HG03175 (cell line): ENCODE data around the gene MYRF.

Experiments used
- ATAC-seq: cut with Tn5 transposase; IDR thresholded peaks from one replicate; pipeline ENCODE4 v1.9.1; 2021; ENCODE audit warnings: mild to moderate bottlenecking, moderate library complexity; ENCODE audit not compliant: unreplicated experiment

Gene MYRF

DNA sequence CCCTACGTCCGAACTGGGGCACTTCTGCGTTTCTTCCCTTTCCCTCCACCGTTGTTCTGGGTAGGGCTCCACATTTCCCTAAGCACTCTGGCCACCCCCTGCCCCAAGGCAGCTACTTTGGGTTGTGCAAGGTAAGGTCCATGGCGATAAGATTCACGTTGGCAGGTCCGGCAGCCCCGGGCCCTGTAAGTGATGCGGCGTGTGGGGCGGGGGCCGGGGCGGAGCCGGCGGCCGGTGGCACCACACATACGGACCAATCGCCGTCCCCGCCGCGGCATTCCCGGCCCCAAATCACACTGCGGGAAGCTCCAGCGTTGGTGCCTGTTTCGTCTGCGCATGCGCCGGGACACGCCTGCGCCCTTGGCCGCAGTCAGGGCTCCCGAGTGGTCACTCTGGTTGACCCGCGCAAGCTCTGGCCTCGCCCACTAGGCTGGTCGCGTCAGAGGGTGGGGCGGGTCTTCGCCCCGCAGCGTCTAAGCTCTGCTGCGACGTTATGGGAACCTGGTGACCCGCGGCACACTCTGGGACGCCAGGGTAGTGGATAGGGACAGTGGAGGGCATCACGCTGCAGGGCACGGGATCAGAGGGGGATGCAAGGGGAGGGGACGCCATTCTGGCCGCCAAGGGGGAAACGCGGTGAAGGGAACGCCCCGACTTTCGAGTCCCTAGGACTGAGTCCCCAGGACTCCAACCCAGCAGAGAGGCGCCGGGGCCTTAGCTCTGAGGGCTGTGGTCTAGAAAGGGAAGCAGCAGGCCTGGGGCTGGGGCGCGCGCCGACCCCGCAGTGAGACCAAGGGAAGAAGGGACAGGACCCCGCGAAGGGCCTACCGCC, 62.7 kb downstream of the MYRF start:
- peak; percentile 47 for ATAC-seq

DNA sequence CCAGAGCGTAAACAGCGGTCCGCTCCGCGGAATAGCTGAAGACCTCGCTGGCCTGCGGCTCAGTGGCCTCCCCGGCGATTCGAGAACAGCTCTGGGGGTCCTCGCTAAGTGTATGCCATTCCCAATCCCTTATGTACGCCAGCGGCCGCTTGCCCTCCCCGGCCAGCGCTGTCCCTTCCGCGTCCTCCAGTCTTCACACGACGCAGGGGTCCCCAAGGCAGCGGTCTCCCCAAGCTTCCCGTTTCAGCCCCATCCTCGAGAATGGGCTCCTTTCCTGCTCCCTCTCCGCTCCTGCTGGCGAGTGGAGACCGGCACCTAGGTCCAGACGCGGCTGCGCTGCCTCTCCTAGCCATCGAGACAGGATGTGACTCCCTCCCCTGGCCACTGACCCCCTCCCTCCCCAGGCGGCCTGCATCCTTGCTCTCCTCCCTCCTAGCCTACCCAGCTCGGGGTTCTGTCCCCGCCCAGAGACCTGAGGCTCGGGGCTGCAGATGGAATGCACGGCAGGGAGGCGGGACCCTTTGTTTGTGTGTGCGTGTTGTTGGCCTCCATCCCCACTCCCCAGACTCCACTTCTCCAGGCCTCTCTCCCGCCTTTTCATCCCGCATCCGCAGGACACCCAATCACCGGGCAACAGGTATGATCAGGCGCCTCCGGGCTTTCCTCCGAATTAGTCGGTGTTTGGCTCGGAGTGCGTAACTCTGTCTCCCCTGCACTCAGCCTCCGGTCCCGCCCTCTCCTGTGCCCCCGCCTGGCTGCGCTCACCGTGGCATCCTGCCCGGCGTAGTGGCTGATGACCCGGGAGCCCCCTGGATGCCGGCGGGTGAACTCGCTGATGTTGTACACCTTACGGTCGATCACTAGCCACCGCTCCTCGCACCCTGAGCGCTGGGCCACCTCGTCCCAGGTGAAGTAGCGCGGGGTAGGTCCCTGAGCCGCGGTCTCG, 63.6 kb downstream of the MYRF start:
- peak; percentile 36 for ATAC-seq

DNA sequence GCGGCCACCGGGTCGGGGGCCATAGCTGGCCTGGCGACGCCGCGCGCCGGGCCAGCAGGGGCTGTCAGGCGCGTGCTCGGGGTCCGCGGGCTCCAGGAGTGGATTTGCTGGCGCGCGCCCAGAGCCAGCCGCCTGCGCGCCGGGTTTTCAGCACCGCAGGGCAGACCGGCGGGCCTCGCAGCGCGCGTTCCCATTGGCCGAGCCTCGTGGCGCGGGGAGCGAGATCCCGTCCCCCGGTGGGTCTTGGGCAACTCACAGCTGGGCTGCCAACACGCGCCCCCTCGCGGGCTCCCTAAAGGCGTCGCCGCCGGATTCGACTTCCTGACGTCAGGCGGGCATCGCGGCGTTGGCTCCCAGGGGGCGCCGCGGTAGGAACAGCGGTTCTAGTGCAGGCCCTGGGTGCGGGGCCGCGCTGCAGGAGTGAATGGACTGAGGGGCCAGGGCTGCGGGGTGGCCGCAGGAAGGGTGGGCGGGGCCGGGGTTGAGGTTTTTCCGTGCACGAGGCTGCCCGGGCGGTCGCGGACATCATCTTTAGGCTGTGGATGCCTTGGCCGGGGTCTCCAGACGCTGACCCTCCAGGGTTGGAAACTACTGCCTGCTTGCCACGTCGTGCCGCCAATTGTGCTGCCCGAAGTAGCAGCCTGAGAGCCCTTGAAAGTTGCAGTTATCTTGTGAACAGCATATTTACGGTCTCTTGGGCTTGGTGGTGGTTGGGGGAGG, 64.5 kb downstream of the MYRF start, which contains the start of gene FADS1:
TSS of gene FADS1 (minus strand) at position 268 of the 720 bp plus-strand sequence. CDS start at position 194, 74 bp downstream.
- ATAC-seq: peak; percentile 52

DNA sequence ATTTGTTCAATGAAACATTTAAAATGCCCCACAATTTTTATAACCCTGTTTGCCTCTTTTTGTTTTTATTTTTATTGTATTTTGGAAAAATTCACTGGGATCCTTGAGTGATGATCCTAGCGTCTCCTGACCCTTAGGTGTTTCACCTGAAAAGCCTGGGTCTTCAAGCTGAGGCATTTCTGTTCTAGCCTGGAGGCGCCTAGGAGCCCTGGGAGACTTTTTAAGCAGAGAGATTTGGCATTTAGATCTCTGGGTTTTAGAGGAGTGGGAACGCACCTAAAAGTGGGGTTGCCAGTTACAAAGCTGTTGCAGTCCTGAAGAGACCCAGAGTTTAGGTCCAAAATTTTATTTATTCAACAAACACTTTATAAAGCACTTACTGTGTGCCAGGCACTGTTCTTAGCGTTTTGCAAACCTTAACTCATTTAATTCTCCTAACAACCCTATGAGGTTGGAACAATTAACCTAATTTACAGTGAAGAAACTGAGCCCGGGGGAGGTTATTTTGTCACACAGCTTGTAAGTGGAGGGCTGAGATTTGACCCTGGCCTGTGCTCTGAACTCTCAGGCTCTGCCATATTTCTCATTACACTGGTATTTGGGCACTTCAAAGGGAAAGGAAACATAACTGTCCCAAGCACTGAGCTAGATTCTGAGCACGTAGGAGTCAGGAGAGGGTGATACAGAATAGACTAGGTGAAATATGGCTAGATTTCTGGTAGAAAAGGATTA, 65.2 kb downstream of the MYRF start:
- no peak for ATAC-seq

DNA sequence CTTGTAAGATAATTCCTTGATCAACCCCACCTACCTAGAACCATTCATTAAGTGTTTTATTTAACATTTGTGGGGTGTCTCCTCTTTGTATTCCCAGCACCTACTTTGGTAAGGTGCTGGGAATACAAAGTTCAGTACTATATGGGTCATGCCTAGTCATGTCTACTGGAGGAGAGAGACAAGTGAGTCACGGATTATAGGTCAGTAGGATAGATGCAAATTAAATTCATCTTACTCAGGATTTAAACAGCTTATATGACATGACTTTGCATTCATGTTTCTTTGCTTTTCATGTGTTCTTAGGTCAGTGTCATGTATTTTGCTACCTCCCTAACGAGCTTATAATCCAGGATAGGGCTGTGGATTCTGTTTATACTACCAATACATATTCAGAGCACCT, 67.7 kb downstream of the MYRF start:
- ATAC-seq: no peak

DNA sequence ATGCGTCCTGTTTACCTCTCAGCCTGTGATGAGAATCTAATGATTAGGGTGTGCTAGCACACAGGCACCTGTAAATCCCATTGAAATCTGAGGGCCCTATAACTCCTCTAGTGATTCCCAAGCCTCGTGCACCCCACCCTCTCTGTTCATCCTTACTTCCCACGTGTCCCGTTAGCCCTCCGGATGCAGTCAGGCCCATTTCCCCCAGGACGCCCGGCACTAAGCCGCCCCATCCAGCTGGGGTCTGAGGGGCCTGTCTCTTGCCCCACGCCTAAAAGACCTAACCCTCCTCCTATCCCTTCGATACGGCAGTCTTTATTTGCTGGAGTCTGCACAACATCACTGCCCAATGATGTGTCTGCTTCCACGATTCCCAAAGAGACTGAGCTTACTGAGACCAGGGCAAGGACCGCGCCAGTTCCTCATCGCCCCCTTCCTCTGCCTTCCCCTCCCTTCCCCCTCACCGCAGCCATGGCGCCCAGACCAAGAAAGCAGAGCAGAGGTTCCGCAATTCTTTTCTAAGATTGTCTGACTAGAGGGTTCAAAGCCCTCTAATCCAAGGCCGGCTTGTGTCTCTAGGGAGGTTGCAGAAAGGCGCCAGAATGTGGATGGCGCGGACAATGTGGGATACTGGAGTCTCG, 74.6 kb downstream of the MYRF start:
- ATAC-seq: peak; percentile 6

DNA sequence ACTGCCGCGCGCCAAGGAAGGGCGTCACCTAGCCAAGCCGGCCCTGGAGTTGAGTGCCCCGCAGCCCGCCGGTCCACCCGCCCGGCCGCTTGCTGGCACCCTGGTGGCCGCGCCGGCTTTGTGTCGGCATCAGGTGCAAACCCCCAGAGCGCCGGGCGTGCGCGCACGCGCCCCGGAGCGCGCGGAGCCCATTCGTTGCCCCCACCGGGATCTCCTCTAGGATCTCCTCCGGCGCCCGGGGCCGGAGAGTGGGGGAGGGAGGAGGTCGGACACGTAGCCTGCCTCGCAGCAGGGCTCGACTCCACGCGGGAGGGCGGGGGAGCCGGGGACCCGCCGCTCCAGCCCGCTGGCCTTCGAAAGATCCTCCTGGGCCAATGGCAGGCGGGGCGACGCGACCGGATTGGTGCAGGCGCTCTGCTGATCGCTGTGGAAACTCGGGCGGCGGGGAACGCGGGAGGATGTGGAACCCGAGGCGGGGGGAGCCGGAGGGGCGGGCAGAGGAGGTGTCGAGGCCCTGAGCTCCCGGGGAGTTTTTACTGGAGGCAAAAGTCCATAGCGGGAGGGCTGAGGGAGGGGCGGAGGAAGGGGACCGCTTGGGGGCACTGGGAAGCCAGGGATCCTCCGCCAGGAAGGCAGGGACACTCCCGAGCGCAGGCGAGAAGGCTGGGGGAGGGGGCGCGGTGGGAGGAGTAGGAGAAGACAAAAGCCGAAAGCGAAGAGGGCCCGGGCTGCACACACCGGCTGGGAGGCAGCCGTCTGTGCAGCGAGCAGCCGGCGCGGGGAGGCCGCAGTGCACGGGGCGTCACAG, 75.3 kb downstream of the MYRF start, which contains the start of gene FADS2:
TSS of gene FADS2 (plus strand) at position 730 of the 808 bp plus-strand sequence. CDS start 91 bp downstream, outside the sequence.
- peak; percentile 75 for ATAC-seq

DNA sequence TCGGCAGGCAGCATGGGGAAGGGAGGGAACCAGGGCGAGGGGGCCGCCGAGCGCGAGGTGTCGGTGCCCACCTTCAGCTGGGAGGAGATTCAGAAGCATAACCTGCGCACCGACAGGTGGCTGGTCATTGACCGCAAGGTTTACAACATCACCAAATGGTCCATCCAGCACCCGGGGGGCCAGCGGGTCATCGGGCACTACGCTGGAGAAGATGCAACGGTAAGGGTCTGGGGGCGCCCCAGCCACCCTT, 75.9 kb downstream of the MYRF start:
- ATAC-seq: peak; percentile 8

DNA sequence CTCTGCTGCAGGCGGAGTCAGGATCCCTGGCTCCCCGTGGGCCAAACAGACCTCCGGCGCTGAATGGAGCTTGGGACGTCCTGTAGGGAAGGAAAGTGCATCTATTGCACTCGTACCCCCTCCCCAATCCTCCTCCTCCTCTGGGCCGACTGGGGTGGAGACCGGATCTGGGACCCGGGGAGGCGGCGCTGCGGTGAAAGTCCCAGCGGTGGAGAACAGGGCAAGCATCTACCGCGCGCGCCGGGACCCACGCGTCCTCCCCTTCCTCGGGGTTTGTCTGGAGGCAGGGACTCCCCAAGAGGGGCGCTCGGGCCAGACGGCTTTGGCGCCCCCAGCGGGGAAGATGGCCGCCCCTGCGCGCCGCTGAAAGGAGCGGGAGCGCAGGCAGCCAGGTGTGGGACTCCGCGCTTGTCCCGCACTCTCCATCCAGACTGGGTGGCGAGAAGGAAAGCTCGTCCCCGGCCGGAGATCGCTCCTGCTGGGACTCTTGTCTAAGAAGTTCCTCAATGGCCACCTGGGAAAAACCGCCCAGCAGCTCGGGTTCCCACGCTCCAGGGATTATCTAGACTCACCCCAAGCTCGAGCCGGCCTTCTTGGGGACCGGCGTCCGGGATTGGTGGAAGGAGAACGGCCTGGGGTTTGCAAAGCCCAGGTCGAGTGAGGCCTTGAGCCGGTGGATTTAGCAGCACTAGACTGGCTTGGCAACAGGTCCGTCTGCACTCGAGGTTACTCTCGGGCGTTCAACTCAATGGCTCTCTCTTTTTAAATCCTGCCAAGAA, 76.4 kb downstream of the MYRF start:
- peak; percentile 32 for ATAC-seq

DNA sequence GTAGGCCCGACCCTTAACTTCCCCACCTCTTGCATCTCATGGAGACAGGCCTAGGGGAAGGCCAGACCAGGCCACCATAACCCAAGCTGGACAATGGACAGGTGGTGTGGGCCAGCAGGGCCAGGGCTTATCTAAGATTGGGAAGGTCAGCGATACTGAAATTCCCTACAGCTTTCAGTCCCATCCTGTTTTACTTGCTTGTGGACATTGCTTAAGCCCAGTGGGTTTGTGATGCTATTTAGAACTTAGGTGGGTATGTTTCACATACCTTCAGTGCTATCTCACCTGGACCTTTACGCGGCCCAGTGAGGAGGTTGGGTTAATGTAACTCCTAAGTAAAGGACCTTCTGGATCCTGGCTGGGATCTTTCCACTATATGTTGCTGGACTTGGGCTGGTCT, 77.4 kb downstream of the MYRF start:
- no peak for ATAC-seq

DNA sequence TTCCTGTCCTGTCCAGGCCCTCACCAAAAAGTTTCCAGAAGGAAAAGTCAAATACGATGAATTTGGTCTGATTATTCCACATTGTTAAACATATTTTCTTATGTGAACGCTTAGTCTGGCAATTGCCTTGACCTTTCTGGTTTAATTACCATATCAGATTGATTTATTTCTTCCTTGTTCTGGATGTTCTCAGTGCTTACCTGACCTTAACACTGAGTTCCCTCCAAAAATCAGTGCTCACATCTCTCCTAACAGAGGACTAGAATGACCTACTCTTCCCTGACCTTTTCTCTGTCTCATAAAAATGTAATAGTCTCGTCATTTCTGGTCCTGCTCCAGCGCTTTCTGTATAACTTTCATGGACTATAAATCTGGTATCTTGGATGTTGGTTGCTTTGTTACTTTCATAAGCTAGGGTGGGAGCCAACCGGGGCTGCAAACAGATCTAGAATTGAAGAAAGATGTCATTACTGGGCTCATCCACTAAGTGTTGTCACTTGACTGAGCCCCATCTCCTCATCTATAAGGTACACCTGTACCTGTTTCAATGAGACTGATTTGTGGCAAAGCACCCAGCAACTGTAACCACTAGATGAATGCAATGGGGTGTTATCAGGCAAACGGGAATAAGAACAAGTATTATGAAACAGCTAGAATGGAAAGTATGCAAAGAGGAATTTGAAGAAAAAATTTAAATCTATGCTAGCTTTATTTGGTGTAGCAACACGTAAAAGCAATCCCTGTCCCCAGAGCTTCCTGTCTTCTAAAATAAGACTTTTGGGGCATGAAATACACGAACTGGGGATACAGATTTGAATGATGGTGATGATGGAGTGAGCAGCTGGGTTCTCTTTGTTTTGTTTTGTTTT, 78.0 kb downstream of the MYRF start:
- no peak for ATAC-seq

DNA sequence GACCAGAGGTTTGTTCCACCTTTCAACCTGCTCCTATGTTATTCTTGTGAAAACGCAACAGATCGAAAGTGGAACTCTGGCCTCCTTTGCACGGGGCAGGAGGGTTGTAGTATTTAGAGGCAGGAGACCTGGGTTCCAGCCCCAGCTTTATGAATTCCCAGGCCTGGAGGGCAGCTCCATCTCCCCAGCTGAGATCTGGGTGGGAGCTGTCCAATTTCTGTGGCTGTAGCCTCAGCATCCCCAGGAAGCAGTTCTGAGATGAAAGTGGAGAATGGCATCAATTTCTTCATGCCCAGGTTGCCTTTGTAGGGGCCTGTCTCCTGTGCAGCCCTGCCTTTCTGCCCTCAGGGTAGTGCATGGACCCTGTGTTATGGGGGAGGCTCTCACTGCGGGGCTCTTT, 79.8 kb downstream of the MYRF start:
- ATAC-seq: no peak

DNA sequence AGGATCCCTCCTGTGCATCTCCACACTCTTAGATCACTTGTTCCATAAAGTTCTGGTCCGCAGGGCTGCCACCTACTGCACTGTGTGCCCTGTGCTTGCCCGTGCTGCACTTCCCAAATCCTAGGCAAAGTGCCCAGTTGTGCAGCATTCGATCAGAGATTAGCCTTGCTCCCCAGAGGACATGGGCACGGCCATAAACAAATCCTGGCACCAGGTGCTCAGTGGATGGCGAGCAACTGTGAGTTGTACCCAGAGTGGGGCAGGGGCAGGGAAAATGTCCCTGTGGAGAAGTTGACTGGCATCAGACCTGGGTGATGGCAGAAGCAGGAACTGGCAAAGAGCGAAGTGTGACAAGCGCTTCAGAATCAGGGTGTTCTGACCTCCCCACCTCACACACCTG, 80.3 kb downstream of the MYRF start:
- ATAC-seq: no peak

DNA sequence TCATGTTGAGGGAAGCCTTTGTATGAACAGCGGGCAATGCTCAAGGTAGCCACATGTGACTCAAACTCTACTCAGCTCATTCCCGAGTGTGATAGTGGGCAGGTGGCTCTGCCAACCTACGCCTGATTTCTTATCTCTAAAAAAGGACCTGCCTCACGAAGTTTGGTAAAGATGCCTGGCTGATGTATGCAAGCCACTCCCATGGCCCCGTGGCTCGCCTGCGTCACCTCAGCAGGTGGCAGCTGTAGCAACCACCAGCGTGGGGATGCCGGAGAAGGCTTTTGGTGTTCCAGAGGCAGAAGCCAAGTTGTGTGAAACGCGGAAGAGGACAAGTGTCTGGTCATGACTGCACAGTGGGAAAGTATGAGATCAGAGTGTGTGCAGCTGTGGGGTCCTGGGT, 81.0 kb downstream of the MYRF start:
- ATAC-seq: no peak

DNA sequence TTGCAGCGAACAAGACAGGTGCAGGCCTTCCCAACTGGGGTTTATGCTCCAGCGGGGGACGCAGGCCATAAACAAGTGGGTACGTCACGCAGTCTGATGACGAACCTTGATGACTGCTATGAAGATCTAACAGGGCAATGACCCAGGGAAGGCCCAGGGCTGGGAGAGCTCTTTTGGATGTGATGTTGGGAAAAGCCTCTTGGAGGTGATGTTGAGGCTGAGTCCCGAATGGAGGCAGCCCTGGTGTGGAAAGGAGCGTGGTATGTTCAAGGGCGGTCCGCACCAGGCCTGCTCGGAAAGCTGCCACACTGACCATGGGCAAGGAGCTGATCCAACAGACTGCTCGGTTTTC, 81.5 kb downstream of the MYRF start:
- no peak for ATAC-seq

DNA sequence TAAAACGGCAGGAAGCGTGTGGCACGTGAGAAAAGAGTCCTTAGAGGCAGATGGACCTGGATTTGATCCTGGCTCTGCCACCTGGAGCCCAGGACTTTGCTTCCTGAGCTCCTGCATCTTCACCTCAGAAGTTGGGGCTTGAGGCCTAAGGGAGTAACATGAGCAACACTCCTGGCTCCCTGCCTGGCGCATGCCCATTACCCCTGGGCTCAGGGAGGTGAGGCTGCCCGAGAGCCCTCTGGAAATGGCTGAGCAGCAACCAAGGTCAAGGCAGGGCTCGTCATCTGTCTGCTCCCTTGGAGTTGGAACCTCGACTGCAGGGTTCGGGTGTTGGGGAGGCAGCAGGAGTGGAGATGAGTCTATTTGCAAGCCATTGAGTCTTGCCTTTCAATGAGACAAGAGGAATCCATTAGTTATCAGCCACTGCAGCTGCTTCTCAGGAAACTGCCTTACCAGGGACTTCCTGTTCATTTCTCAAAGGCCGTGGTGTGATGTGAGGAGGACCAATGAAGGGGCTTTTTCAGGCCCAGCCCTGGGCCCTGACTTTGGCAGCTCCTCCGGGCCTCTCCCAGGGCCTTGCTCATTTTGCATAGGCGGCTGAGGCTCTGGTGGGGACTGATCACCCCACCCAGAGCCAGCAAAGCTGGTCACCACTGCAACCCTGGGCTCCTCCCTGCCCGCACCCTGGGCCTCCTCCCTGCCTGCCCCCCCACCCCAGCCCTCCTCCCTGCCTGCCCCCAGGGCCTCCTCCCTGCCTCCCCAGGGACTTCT, 82.0 kb downstream of the MYRF start:
- peak; percentile 91 for ATAC-seq

DNA sequence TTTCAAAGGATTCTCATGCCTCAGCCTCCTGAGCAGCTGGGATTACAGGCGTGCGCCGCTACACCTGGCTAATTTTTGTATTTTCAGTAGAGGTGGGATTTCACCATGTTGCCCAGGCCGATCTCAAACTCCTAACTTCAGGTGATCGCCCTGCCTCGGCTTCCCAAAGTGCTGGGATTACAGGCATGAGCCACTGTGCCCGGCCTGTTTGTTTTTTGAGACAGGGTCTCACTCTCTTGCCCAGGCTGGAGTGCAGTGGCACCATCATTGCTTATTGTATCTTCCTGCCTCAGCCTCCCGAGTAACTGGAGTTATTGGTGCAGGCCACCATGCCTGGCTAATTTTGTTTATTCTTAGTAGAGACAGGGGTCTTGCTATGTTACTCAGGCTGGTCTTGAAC, 83.8 kb downstream of the MYRF start:
- no peak for ATAC-seq
